ENCODE results near the gene SLC37A1.

SLC37A1 gene

DNA sequence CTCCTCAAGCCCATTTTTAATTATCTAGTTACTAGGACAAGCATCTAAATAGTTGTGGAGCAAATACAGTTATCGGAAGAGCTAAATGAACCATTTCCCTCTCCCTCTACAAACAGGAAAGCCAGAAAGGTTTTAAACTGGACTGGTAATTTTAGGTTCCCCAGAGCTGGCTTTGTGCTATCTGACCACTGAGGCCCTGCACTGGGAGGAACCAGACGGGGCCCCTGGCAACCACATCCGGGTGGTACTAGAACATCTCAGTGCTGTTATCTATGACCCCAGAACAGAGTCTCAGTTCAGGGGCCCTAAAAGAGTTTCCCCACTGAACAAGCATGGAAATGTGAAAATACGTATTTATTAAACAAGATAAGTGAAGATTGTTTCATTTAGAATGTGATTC is 9.9 kb upstream of the SLC37A1 start:
- in situ Hi-C loops (cut with HindIII; ENCODE audit: low sequenced_read_pairs) = no loop called here
- no peak for DNase-seq (ENCODE audit: low read depth, low spot score)
- H3K4me3 ChIP-seq (ENCODE audit: low read depth, low read length) = no peak overlapping the region
- TF ChIP-seq, protein P1, sequence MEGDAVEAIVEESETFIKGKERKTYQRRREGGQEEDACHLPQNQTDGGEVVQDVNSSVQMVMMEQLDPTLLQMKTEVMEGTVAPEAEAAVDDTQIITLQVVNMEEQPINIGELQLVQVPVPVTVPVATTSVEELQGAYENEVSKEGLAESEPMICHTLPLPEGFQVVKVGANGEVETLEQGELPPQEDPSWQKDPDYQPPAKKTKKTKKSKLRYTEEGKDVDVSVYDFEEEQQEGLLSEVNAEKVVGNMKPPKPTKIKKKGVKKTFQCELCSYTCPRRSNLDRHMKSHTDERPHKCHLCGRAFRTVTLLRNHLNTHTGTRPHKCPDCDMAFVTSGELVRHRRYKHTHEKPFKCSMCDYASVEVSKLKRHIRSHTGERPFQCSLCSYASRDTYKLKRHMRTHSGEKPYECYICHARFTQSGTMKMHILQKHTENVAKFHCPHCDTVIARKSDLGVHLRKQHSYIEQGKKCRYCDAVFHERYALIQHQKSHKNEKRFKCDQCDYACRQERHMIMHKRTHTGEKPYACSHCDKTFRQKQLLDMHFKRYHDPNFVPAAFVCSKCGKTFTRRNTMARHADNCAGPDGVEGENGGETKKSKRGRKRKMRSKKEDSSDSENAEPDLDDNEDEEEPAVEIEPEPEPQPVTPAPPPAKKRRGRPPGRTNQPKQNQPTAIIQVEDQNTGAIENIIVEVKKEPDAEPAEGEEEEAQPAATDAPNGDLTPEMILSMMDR (IDR thresholded peaks at IDR 0.05; ENCODE audit: low read depth, low read length) = no peak

GRCh38 chr21:42505090-42505726 is 8.4 kb upstream of the SLC37A1 start:
- TF ChIP-seq, protein P1 (IDR thresholded peaks at IDR 0.05; ENCODE audit: low read depth, low read length) = no peak
- DNase-seq (ENCODE audit: low read depth, low spot score) = no peak
- no peak overlapping the region for H3K4me3 ChIP-seq (ENCODE audit: low read depth, low read length)
- in situ Hi-C loops (cut with HindIII; ENCODE audit: low sequenced_read_pairs) = no loop called here

DNA sequence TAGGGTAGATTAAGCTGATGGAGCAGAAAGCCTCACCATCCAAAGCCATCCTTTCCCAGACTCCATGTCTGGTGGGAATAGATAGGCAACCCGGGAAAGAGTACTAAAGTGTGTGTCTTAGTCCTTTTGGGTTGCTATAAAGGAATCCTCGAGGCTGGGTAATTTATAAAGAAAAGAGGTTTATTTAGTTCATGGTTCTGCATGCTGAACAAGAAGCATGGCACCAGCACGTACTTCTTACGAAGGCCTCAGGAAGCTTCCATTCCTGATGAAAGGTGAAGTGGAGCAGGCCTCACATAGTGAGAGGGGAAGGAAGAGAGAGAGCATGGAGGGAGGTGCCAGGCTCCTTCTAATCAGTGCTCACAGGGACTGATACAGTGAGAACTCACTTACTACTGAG is 6.2 kb upstream of the SLC37A1 start:
- in situ Hi-C loops (cut with HindIII; ENCODE audit: low sequenced_read_pairs) = no loop called here
- TF ChIP-seq, protein P1 (IDR thresholded peaks at IDR 0.05; ENCODE audit: low read depth, low read length) = no peak
- H3K4me3 ChIP-seq (ENCODE audit: low read depth, low read length) = no peak overlapping the region
- DNase-seq (ENCODE audit: low read depth, low spot score) = no peak

DNA sequence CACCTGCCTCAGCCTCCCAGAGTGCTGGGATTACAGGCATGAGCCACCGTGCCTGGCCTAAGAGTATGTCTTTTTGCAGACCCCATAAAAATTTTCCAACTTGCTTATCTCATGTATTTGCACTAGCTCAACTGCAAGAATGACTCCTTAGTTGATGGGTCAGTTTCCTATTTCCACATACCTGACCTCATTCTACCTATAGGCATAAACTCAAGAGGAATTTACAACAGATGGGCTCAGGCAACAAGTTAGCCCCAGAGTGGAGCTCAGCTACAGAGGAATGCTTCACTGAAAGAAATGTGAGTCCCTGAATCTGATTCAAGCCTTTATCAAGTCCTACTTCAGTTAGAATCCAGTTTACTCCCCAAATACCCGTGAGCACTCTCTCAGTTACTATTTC is 5.3 kb upstream of the SLC37A1 start:
- in situ Hi-C loops (cut with HindIII; ENCODE audit: low sequenced_read_pairs) = no loop called here
- DNase-seq (ENCODE audit: low read depth, low spot score) = no peak
- TF ChIP-seq, protein P1 (IDR thresholded peaks at IDR 0.05; ENCODE audit: low read depth, low read length) = no peak
- H3K4me3 ChIP-seq (ENCODE audit: low read depth, low read length) = no peak overlapping the region

DNA sequence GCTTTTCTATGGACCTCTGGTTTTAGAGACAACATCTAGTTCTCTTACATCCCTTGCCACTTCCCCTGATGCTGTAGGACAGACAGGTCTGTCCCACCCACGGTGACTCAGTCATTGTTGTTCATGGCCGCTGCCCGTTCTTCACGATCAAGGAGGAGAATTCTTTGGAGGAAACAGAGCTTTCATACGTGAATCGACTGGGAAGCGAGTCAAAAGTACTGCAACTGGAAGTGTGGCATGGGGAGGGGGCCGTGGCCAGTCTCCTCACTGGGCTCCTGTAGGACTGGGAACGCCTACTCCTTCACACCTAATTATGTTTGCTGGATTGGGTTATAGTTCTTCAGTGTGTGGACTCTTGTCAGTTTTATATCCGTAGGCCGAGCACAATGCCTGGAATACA is 4.4 kb upstream of the SLC37A1 start:
- no peak for DNase-seq (ENCODE audit: low read depth, low spot score)
- in situ Hi-C loops (cut with HindIII; ENCODE audit: low sequenced_read_pairs) = no loop called here
- TF ChIP-seq, protein P1 (IDR thresholded peaks at IDR 0.05; ENCODE audit: low read depth, low read length) = no peak
- no peak overlapping the region for H3K4me3 ChIP-seq (ENCODE audit: low read depth, low read length)

GRCh38 chr21:42512346-42513034 is 1.2 kb upstream of the SLC37A1 start:
- TF ChIP-seq, protein P1 (IDR thresholded peaks at IDR 0.05; ENCODE audit: low read depth, low read length) = no peak
- in situ Hi-C loops (cut with HindIII; ENCODE audit: low sequenced_read_pairs) = no loop called here
- no peak for DNase-seq (ENCODE audit: low read depth, low spot score)
- H3K4me3 ChIP-seq (ENCODE audit: low read depth, low read length) = no peak overlapping the region

Data from astrocyte of the spinal cord (primary cell).